ENCODE data around the gene KCNJ6. TPM values are rescaled to one million over a fixed set of nuclear protein-coding genes. Genes with fewer than 3 reads are reported as not detected.

KCNJ6 gene
- total RNA-seq, 4 donors from 2014 or later: 0.08 to 0.40 TPM; not detected in 2

DNA sequence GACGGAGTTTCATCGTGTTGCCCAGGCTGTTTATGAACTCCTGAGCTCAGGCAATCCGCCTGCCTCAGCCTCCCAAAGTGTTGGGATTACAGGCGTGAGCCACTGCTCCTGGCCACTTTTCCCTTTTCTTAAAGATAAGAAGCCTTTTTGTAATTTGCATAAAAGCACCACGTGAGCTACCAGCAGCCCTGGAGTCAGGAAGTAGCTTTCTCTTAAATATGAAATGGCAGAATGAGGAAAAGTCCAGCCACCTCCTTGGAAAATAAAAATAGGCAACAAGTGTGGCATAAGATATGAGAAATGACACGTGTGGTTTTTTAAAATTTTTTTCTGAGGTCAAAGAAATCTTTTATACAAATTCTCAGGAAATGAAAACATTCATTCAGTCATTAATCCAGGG lies 289.9 kb downstream of the KCNJ6 start:
- WGBS, 2 donors (ENCODE audit: low coverage in 1 of 2): 70 to 74% methylated on average over 5 to 6 of the region's 6 CpGs
- H3K27ac ChIP-seq: no peak overlapping the region
- H3K27me3 ChIP-seq: no peaks in the 10 kb centered on the region
- no peak for ATAC-seq
- no peaks in the 10 kb centered on the region for H3K36me3 ChIP-seq
- H3K4me3 ChIP-seq: no peak overlapping the region
- TF ChIP-seq EP300 (IDR thresholded peaks at IDR 0.05) (no peak), POLR2A (IDR thresholded peaks at IDR 0.05) (no peak), POLR2AphosphoS5 (IDR thresholded peaks at IDR 0.05) (no peak)
- TF ChIP-seq, protein P1, sequence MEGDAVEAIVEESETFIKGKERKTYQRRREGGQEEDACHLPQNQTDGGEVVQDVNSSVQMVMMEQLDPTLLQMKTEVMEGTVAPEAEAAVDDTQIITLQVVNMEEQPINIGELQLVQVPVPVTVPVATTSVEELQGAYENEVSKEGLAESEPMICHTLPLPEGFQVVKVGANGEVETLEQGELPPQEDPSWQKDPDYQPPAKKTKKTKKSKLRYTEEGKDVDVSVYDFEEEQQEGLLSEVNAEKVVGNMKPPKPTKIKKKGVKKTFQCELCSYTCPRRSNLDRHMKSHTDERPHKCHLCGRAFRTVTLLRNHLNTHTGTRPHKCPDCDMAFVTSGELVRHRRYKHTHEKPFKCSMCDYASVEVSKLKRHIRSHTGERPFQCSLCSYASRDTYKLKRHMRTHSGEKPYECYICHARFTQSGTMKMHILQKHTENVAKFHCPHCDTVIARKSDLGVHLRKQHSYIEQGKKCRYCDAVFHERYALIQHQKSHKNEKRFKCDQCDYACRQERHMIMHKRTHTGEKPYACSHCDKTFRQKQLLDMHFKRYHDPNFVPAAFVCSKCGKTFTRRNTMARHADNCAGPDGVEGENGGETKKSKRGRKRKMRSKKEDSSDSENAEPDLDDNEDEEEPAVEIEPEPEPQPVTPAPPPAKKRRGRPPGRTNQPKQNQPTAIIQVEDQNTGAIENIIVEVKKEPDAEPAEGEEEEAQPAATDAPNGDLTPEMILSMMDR (IDR thresholded peaks at IDR 0.05): no peak
- no peaks in the 10 kb centered on the region for H3K9me3 ChIP-seq
- no peaks in the 10 kb centered on the region for H3K4me1 ChIP-seq

DNA sequence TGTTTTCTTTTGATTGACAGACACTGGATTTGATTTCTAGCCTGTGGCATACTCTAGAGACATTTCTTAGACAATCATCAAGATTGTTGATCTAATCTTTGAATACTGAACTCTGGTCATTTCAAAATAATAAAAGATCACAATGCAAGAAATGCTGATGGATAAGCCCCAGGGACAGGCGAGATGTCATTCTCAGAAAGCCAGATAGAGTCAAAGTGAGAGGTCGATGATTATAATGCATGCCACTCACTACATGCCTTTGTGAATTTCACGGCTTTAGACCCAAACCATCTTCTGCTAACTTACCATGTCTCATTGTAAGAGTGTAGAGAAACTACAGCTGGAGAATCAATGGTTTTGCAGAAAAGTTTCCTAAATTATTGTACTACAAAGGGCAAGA lies 292.6 kb downstream of the KCNJ6 start:
- no peak overlapping the region for H3K27ac ChIP-seq
- TF ChIP-seq, protein P1 (IDR thresholded peaks at IDR 0.05): no peak
- TF ChIP-seq POLR2A (IDR thresholded peaks at IDR 0.05): no peak
- TF ChIP-seq EP300 (IDR thresholded peaks at IDR 0.05): no peak
- TF ChIP-seq POLR2AphosphoS5 (IDR thresholded peaks at IDR 0.05): no peak
- H3K27me3 ChIP-seq: no peaks in the 10 kb centered on the region
- peaks cover 0 to 18% (median 0%) of the 10 kb centered on the region in 3 donors for H3K4me1 ChIP-seq
- no peak for ATAC-seq
- WGBS, 2 donors (ENCODE audit: low coverage in 1 of 2): 65 to 81% methylated on average over 2 to 3 of the region's 3 CpGs
- H3K9me3 ChIP-seq: no peaks in the 10 kb centered on the region
- no peak overlapping the region for H3K4me3 ChIP-seq
- H3K36me3 ChIP-seq: no peaks in the 10 kb centered on the region

GRCh38 chr21:37623183-37623582 lies 293.1 kb downstream of the KCNJ6 start:
- no peaks in the 10 kb centered on the region for H3K27me3 ChIP-seq
- H3K4me3 ChIP-seq: no peak overlapping the region
- ATAC-seq: no peak
- no peak for TF ChIP-seq EP300 (IDR thresholded peaks at IDR 0.05)
- TF ChIP-seq, protein P1 (IDR thresholded peaks at IDR 0.05): no peak
- no peak for TF ChIP-seq POLR2A (IDR thresholded peaks at IDR 0.05)
- no peak for TF ChIP-seq POLR2AphosphoS5 (IDR thresholded peaks at IDR 0.05)
- no peaks in the 10 kb centered on the region for H3K9me3 ChIP-seq
- H3K27ac ChIP-seq: no peak overlapping the region
- H3K4me1 ChIP-seq: peaks cover 0 to 18% (median 0%) of the 10 kb centered on the region in 3 donors
- 40 to 71% methylated on average over 2 to 3 of the region's 3 CpGs for WGBS, 2 donors (ENCODE audit: low coverage in 1 of 2)
- H3K36me3 ChIP-seq: no peaks in the 10 kb centered on the region

DNA sequence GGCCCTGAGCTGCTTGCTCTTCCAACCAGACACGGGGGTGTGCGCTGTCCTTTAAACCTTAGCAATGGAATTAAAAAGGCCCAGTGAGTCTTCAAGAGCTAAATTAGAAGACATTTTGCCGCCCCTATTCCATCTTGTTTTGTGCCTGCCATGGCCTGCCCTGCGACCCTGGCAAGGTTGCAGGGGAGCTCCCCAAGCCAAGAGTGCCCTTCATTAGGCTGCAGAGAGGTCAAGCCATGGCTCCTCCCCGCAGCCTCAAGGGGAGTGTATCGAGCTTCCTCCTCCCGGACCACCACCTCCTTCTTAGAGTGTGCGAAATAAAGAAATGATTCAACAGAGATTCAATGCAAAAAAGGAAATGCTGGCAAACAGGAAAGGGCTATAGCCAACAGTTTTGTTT lies 293.5 kb downstream of the KCNJ6 start:
- H3K27ac ChIP-seq: no peak overlapping the region
- H3K4me3 ChIP-seq: no peak overlapping the region
- H3K27me3 ChIP-seq: no peaks in the 10 kb centered on the region
- ATAC-seq: no peak
- H3K36me3 ChIP-seq: no peaks in the 10 kb centered on the region
- TF ChIP-seq EP300 (IDR thresholded peaks at IDR 0.05): no peak
- TF ChIP-seq, protein P1 (IDR thresholded peaks at IDR 0.05): no peak
- H3K4me1 ChIP-seq: peaks cover 0 to 18% (median 0%) of the 10 kb centered on the region in 3 donors
- H3K9me3 ChIP-seq: no peaks in the 10 kb centered on the region
- 60% methylated on average over 1 of the region's 8 CpGs; no CpG with 5 or more reads in 1 of the 2 donors for WGBS, 2 donors (ENCODE audit: low coverage in 1 of 2)

DNA sequence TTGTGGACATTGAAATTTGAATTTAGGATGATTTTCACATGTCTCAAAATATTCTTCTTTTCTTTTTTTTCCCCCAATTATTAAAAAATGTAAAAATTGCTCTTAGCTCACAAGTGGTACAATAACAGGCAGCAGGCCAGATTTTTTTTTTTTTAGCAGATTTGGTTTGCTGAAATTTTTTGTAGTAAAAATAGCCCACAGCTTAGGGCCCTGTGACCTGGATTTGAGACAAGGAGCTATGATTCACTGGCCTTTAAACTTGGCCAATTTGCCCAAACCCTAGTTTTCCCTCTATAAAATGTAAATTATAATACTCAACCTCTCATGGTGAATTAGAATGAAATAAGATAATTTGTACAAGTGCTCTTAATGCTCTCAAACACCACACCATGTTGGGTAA lies 295.9 kb downstream of the KCNJ6 start:
- H3K36me3 ChIP-seq: no peaks in the 10 kb centered on the region
- ATAC-seq: no peak

More for the DNA sequence above, 295.9 kb downstream of the KCNJ6 start:
- TF ChIP-seq POLR2A (IDR thresholded peaks at IDR 0.05): no peak
- TF ChIP-seq, protein P1 (IDR thresholded peaks at IDR 0.05): no peak
- no peak for TF ChIP-seq EP300 (IDR thresholded peaks at IDR 0.05)
- no peak for TF ChIP-seq POLR2AphosphoS5 (IDR thresholded peaks at IDR 0.05)
- Histone ChIP-seq H3K9me3 (no peaks in the 10 kb centered on the region), H3K27me3 (no peaks in the 10 kb centered on the region), H3K4me3 (no peak overlapping the region), H3K4me1 (peaks cover 0 to 18% (median 0%) of the 10 kb centered on the region in 3 donors), H3K27ac (no peak overlapping the region)
